GM18498 (cell line): ENCODE results near the gene TRAF2.

Source experiments
- ATAC-seq: cut with Tn5 transposase; IDR thresholded peaks from one replicate; pipeline ENCODE4 v1.9.1; 2021; ENCODE audit warnings: mild to moderate bottlenecking, moderate library complexity; ENCODE audit not compliant: unreplicated experiment

The TRAF2 gene

DNA sequence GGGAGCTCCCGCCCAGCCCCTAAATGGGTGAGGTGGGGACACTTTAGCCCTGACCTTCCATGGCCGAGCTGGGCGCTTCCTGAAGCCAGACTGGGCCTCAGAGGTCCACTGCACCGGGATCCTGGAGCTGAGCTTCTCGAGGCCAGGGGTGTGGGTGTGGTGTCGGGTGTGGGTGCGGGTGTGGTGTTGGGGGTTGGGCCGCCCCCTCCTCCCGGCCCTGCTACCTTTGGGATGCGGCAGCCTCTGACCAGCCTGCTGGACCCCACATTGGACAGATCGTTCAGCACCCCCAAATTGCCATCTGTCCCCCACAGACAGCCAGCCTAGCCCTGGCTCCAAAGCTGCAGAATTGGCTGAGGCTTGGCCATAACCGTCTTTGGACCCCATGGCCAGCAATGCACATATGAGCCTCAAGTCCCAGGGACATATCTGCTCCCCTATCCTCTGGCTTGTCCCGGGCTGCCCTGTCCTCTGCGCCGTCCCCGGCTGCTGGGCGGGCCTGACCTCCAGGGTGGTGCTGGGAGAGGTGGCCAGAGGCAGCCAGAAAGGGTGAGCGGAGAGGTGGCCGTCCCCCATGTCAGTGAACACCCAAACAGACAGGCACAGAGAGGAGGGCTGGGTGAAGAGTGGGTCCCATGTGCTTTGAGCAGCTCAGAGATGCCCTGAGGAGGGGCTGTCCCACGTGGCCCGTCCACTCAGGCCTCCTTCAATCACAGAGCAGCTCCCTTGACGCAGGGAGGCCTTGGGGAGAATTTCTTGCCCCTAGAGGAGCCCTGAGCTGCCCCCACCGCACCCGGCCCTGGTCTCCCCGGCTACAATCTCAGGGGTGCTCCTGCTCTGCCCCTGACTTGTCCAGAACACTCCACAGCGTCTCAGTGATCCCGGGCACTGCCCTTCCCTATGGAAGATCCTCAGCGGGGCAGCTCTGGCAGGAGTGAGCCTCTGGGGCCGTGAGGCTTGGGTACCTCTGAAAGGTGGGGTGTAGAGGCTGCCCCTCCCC is 87.6 kb downstream of the TRAF2 start:
- ATAC-seq: no peak

DNA sequence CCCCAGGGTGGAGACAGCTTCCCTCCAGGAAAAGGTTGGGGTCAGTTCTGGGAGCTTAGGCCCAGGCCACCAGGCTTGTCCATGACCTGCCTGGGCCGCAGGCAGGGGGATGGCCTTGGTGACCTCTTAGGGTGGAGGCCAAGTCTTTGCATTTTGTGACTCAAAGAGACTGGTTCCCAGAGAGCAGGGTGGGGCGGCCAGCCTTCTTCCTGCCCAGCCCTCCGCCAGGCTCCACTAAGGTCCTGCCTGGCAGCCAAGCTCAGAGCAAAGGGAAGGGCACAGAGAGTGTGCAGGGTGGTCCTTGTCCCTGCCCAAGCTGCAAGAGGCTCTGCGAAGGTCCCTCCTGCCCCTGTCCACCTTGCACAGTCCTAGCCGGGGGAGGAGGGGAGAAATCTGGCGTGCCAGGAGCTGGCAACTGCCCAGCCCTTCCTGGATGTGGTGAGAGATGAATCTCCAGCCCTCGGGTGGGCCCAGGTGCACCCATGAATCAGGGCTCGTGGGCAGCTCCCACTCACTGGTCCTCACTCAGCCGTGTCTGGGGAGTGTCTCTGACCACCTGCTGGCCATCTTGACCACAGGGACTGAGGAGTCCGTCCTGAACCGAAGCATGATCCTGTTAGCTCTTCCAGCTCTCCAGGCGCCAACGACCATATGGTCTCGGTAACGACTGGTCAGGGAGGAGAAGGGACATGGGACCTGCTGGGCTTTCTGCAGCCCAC is 88.7 kb downstream of the TRAF2 start:
- ATAC-seq: no peak

- no peak for ATAC-seq
Observed at GRCh38 chr9:136975644-136976043, 89.3 kb downstream of the TRAF2 start.
